ENCODE results near the gene SLC44A1.

GRCh38 chr9:105257809-105258208, 13.4 kb downstream of the SLC44A1 start:
- TF ChIP-seq CTCF (CRISPR knock-in tag; IDR thresholded peaks at IDR 0.05) (no peak), ATF3 (CRISPR knock-in tag; IDR thresholded peaks at IDR 0.05) (no peak), FOXP4 (CRISPR knock-in tag; IDR thresholded peaks at IDR 0.05) (no peak)
